Measurements from ENCODE around the gene TCF12.

Gene TCF12

DNA sequence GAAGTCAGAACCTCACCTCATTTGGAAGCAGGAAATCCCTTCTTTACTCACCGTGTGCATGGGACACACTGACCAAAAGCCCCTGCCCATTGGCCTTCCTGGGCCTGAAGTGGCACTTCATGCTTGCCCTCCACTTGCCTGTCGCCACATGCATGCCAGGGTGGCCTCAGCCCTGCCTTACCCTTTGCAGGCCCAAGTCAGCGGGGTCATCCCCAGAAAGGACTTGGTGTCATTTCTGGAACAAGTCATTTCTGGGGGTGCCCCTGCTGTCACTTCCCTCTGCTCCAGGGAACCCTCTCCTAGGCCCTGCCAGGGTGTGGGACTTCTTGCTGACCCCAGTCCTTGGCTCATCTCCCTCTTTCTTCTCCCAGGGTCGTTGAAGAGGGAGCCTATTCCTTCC is 398.0 kb downstream of the TCF12 start:
- Histone ChIP-seq H3K4me3 (replicated peaks; ENCODE audit: insufficient read depth, low read length) (no peak overlapping the region), H3K27ac (replicated peaks) (no peak overlapping the region), H3K27me3 (ENCODE audit: insufficient read depth, poor library complexity, severe bottlenecking) (no peaks in the 10 kb centered on the region)
- DNase-seq (ENCODE audit: low read depth in 1 of 2, low spot score in 1 of 2), result no peak
- TF ChIP-seq POLR2AphosphoS5 (IDR thresholded peaks at IDR 0.05; ENCODE audit: low read depth) (no peak), SPI1 (IDR thresholded peaks at IDR 0.05; ENCODE audit: borderline replicate concordance, low read depth) (no peak), GABPA (IDR thresholded peaks at IDR 0.05; ENCODE audit: low read depth) (no peak), CTCF (IDR thresholded peaks at IDR 0.05; ENCODE audit: insufficient read depth, low read length) (no peak)
- TF ChIP-seq, protein P1, sequence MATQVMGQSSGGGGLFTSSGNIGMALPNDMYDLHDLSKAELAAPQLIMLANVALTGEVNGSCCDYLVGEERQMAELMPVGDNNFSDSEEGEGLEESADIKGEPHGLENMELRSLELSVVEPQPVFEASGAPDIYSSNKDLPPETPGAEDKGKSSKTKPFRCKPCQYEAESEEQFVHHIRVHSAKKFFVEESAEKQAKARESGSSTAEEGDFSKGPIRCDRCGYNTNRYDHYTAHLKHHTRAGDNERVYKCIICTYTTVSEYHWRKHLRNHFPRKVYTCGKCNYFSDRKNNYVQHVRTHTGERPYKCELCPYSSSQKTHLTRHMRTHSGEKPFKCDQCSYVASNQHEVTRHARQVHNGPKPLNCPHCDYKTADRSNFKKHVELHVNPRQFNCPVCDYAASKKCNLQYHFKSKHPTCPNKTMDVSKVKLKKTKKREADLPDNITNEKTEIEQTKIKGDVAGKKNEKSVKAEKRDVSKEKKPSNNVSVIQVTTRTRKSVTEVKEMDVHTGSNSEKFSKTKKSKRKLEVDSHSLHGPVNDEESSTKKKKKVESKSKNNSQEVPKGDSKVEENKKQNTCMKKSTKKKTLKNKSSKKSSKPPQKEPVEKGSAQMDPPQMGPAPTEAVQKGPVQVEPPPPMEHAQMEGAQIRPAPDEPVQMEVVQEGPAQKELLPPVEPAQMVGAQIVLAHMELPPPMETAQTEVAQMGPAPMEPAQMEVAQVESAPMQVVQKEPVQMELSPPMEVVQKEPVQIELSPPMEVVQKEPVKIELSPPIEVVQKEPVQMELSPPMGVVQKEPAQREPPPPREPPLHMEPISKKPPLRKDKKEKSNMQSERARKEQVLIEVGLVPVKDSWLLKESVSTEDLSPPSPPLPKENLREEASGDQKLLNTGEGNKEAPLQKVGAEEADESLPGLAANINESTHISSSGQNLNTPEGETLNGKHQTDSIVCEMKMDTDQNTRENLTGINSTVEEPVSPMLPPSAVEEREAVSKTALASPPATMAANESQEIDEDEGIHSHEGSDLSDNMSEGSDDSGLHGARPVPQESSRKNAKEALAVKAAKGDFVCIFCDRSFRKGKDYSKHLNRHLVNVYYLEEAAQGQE (IDR thresholded peaks at IDR 0.05; ENCODE audit: insufficient replicate concordance, low read depth), result no peak

DNA sequence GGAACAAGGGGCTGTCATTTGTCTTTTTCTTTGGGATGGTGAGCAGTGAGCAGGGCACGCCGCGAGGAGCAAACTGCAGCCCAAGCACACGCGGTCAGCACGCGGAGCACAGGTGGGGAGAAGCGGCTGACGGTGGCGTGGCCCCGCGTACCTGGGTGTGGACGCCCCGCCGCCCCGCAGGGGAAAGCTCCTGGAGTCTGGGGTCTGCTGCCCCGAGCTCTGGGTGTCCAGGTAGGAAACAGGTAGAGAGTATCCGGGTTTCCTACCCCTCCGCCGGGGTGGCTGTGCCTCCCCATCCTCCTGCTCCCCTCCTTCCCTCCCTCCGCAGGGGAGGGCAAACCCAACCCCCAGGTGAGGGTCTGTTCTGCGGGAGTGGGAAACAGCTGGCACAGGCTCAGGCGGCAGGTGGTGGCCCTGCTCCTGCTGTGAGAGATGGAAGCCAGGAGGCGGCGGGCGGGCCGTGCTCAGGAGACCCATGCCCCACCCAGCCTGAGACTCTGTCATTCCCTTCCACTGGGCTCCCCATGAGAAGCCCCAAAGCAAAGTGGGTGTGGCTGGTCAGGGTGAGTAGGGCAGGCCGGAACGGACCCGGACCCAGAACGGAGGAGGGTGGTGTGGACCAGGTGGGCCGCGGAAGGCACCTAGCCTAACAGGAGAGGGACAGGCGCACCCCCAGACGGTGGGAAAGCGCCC is 400.9 kb downstream of the TCF12 start:
- TF ChIP-seq, protein P1 (IDR thresholded peaks at IDR 0.05; ENCODE audit: insufficient replicate concordance, low read depth), result no peak
- no peak for TF ChIP-seq SPI1 (IDR thresholded peaks at IDR 0.05; ENCODE audit: borderline replicate concordance, low read depth)
- Histone ChIP-seq H3K27ac (replicated peaks) (no peak overlapping the region), H3K27me3 (ENCODE audit: insufficient read depth, poor library complexity, severe bottlenecking) (no peaks in the 10 kb centered on the region), H3K4me3 (replicated peaks; ENCODE audit: insufficient read depth, low read length) (no peak overlapping the region)
- no peak for DNase-seq (ENCODE audit: low read depth in 1 of 2, low spot score in 1 of 2)

DNA sequence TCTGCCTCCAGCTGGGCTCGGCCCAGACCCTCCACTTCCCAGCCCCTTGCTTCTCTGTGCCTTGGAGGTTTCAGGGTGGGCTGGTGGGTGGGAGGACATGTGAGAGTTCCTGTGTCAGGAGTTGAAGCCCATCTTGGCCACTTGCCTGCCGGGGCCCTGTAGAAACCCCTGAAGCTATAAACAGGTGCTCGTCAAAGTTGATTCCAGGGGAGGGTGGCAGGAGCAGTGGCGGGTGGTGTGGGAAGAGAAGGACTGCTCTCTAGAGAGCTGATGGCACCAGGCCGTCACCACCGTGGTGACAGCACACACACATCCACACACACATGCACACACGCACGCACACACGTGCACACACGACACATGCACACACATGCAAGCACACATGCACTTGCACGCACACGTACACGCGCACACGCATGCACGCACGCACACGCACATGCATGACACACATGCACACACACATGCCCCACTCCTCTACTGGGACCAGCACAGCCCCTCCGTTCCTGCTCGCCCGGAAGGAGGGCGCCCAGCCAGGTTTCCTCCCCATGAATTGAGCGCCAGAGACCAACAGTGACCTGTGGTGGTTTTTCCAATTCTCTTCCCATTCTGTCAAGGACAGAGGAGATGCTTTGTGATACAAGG is 401.6 kb downstream of the TCF12 start:
- H3K27ac ChIP-seq (replicated peaks), result no peak overlapping the region
- TF ChIP-seq POLR2AphosphoS5 (IDR thresholded peaks at IDR 0.05; ENCODE audit: low read depth), result no peak
- no peak for TF ChIP-seq SPI1 (IDR thresholded peaks at IDR 0.05; ENCODE audit: borderline replicate concordance, low read depth)
- no peak for TF ChIP-seq GABPA (IDR thresholded peaks at IDR 0.05; ENCODE audit: low read depth)
- TF ChIP-seq, protein P1 (IDR thresholded peaks at IDR 0.05; ENCODE audit: insufficient replicate concordance, low read depth), result no peak
- no peak for TF ChIP-seq CTCF (IDR thresholded peaks at IDR 0.05; ENCODE audit: insufficient read depth, low read length)
- DNase-seq (ENCODE audit: low read depth in 1 of 2, low spot score in 1 of 2), result no peak
- no peak overlapping the region for H3K4me3 ChIP-seq (replicated peaks; ENCODE audit: insufficient read depth, low read length)
- no peaks in the 10 kb centered on the region for H3K27me3 ChIP-seq (ENCODE audit: insufficient read depth, poor library complexity, severe bottlenecking)

Data from HL-60 (cell line).